Right lobe of liver (tissue), 4 donors: ENCODE data around the gene MICOS13.

ENCODE experiments used
- CTCF ChIP-seq, 4 donors: fragments of 200-600 bp in 3 of 4; fragments of 450-650 bp in 1 of 4; IDR thresholded peaks; one replicate each; pipeline versions ENCODE4 v1.5.1 to v1.8.0; 2016 to 2022; ENCODE audit warnings: antibody characterized with exemption in 4 of 4, mild to moderate bottlenecking in 2 of 4
- POLR2A ChIP-seq: fragments of 450-650 bp; IDR thresholded peaks from one replicate; pipeline ENCODE4 v1.6.1; 2017; ENCODE audit warnings: antibody characterized with exemption, mild to moderate bottlenecking
- donor health status: DM: no; HTN: no; CAD: no.
- donor health status: DM: no; HTN: no; CAD: no.
- donor health status: DM: no; HTN: yes; CAD: no.

GRCh38 chr19:5714816-5715215, 34.5 kb upstream of the MICOS13 start:
- TF ChIP-seq CTCF (IDR thresholded peaks at IDR 0.05) (no peak), POLR2A (no peak)
